Retina (tissue), 1 donor: ENCODE measurements around the gene SEMA3G.

Experiments
- DNase-seq: peaks from one replicate; pipeline ENCODE4 v3.0.0-alpha.2; 2016

Gene SEMA3G

DNA sequence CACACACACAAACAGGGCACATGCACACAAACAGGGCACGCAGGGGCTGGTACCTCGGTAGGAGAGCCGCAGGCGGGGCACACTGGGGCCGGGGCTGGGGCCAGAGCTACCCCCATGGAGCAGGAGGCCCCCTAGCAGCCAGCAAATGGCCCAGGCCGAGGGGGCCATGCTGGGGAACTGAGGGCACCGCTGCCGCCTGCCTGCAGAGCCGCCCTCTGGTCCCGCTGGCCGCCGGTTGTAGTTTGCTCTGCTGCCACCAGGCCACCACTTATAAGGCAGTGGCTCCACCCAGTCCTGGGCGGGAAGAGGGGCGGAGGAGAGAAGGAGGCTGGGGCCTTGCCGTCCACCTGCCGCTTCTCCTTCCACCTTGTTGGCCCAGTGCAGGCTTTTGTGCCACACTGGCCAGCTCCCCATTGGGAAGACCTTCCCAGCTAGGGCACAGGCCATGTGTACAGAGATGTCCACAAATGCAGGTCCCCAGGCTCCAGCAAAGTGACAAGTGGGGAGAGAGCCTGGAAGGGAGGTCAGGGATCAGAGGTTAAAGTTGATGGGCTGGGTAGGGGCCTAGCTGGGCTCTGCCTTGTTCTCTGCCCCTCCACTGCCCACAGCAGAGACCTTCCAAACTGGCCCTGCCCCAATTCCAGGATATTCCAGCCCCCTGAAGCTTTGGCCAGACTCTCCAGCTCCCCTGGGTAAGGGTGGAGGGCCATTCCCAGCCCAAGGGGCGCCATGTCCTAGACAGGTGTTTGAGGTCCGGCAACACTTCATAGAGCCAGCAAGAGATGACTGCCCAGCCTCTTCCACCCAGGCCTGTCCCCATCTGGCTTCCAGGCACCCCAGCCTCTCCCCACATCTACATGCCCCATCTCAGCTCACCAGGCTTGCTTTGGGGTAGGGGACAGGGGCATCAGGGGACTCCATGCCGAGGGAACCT is at the start of gene SEMA3G:
SEMA3G (minus strand) TSS at position 244 of the 934 bp plus-strand sequence; CDS start at position 168, 76 bp downstream.
- DNase-seq: peak; percentile 68

DNA sequence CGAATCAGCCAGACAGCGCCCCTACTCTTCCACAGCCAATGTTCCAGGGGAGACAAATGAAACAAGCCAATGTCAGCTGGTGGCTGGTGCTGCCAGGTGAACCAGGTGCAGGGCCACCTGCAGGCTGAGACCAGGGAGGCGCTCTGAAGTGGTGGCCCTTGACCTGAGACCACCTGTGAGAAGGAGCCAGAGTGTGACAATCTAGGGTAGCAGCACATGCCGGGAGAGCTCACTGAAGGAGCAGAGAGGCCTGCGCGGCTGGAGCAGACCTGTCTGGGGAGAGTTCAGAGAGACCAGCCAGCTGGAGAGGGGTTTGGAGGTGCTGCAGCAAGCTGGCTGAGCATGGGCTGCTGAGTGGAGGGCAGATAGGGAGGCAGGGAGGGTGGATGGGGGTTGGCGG is 49.5 kb upstream of the SEMA3G start:
- DNase-seq: no peak

GRCh38 chr3:52493232-52494017 is 48.5 kb upstream of the SEMA3G start:
- no peak for DNase-seq

- no peak for DNase-seq
These were observed 47.2 kb upstream of the SEMA3G start for GRCh38 chr3:52492059-52492458.

GRCh38 chr3:52490939-52491526 is 46.1 kb upstream of the SEMA3G start:
- DNase-seq: no peak

- no peak for DNase-seq
These were observed 45.4 kb upstream of the SEMA3G start for GRCh38 chr3:52490035-52490938.

GRCh38 chr3:52489453-52489852 is 44.5 kb upstream of the SEMA3G start:
- DNase-seq: no peak

DNA sequence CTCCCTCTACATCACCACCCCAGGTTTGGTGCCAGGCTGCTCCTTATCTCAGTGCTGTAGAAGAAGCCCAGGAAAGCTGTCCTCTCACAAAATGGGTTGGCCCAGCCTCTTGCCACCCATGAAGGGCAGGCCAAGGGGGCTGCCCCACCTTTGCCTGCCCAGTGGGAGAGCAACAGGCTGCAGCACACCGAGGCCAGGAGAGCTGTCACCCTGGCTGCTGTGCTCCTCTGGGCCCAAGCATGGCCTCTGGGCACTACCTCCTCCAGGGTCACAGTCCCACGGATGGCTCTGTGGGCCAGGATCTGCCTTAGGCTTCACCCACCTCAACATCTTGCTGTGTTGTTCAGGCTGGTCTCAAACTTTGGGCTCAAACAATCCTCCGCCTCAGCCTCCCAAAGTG is 43.8 kb upstream of the SEMA3G start:
- DNase-seq: no peak

GRCh38 chr3:52487788-52488691 is 43.1 kb upstream of the SEMA3G start:
- DNase-seq: no peak

DNA sequence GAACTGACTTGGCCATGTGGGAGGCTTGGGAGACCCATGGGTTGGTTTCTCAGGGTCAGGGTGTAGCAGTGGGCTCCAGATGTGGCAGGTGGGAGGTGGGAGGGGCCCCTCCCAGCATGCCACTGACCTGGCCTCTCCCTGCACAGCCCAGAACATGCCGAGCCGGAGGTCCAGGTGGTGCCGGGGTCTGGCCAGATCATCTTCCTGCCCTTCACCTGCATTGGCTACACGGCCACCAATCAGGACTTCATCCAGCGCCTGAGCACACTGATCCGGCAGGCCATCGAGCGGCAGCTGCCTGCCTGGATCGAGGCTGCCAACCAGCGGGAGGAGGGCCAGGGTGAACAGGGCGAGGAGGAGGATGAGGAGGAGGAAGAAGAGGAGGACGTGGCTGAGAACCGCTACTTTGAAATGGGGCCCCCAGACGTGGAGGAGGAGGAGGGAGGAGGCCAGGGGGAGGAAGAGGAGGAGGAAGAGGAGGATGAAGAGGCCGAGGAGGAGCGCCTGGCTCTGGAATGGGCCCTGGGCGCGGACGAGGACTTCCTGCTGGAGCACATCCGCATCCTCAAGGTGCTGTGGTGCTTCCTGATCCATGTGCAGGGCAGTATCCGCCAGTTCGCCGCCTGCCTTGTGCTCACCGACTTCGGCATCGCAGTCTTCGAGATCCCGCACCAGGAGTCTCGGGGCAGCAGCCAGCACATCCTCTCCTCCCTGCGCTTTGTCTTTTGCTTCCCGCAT is 42.3 kb upstream of the SEMA3G start:
- no peak for DNase-seq

GRCh38 chr3:52484680-52485461 is 40.0 kb upstream of the SEMA3G start:
- no peak for DNase-seq

- peak; percentile 28 for DNase-seq
These were observed 38.9 kb upstream of the SEMA3G start for GRCh38 chr3:52483577-52484381.

DNA sequence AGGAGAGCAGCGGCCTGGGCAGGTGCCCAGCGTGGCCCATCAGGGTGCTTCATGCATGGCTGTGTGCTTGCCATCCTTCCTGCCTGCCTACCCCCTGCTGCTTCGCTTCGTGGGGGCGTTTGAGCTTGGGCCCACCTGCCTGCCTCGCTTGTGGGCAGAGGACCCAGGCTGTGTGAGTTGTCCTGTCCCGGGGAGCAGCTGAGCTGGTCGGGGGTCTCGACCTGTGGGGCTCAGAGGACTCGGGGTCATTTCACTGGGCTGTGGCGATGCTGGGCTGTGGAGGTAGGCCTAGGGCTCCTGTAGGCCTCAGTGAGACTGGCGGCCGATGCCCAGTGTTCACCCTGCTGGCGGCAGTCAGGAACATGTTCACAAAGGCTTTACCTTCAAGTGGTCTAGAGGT is 38.2 kb upstream of the SEMA3G start:
- DNase-seq: no peak

DNA sequence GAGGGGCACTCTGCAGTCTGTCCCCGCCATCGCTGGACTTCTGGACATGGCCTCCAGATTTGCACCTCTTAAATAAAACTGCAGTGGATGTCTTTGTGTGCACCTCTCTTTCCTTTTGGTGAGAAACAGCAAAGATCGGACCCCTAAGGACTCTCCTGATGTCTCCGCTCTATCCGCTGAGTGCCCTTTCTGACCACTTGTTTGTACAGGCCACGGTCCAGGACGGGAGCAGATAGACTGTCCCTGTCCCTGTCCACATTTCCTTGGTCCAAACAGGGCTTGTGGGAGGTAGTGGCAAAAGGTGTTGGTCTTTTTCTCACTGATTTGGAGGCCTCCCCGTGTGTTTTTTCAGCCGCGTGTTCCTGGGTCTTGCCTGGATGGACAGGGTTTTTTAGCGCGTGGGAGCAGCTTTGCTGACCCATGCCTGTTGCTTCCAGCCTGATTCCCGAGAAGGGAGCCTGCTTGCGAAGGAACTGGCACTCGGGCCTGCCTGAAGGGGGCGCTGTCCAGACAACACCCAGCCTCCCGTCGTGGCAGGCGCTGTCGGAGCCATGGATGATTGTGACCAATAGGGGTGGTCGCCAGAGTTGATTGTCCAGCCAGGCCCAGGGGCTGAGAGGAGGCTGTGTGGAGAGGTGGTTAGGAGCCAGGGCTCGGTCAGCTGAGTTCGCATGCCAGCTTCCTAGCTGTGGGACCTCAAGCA is 37.1 kb upstream of the SEMA3G start:
- DNase-seq: no peak

GRCh38 chr3:52480768-52481715 is 36.1 kb upstream of the SEMA3G start:
- DNase-seq: no peak

GRCh38 chr3:52479877-52480575 is 35.1 kb upstream of the SEMA3G start:
- DNase-seq: no peak
